Activated CD4-positive, alpha-beta T cell treated with anti-CD3 and anti-CD28 coated beads, Interleukin-2, amount 50 U/mL, for 1 hour (primary cell): ENCODE data around the gene ANG.
A peak's percentile ranks its signal among the peaks of the same experiment; 100 is the strongest.
"Not testable (repeated sequence)": the region's sequence is repeated elsewhere in the genome, so short reads cannot be mapped to it uniquely, and the experiment has no call there.

Source experiments
- DNase-seq: peaks from one replicate; pipeline ENCODE4 v3.0.0-alpha.2; 2020

Gene ANG

DNA sequence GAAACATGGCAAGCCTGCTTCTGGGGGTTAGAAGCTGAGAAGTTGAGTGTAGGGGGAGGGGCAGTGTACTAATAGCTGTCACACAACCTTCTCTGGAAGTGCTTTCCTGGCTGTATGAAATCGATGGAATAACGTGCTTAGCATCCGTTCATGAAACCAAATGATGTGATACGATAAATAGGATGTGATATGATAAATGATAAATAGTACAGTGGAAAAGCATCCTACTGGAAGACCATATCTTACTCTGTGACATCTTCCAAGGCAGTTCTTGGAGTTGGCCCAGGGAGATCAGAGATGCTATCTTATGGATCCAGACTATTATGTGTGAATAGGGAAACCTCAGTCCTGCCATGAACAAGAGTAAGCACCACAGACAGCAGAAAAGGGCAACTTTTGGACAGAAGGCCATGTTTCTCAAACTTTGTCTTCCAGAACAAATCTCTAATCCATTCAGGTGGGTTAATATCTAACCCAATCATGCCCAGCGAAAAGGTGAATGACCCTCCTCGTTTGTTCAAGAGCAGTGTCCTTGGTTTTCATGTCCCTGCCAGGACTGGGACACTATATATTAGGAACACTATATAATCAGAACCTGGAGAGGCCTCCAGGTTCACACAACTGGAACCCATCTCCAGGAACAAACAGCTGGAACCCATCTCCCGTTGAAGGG, at the start of gene ANG:
TSS of gene ANG (plus strand) at position 598 of the 673 bp plus-strand sequence. CDS start 4,801 bp downstream, outside the sequence.
- no peak for DNase-seq

DNA sequence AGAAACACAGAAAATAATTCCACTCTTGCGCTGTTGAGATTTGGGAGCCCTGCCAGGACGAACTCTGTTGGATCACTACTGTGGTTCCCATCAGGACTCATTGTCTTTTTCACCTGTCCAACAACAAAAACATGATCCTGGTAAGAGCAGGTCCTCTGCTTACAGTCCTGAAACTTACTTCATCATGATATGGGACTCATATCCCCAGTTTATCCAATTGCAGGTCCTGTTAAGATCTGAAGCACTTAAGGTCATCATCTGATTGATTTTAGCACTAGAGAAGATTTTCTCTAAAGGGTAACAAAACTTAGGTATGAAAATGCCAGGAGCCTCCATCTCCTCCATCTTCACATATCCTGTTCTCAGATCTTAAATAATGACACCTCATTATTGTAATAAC, 47.0 kb upstream of the ANG start, which contains the start of gene OR6S1:
TSS of gene OR6S1 (minus strand) at position 101 of the 400 bp plus-strand sequence. CDS start at position 101, 0 bp downstream.
- no peak for DNase-seq

DNA sequence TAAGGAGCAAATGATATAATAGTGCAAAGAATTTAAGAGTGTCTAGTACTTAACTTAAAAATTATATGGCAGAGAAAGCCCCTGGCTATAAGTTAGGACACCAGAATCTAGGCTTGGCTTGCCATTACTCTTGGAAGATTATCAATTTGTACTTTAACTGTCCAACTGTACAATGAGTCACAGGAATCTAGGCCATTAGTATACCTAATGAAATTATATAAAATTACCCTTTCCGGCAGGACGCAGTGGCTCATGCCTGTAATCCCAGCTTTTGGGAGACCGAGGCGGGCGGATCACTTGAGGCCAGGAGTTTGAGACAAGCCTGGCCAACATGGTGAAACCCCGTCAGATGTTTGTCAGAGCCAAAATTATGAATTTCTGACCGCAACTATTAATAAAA, 46.4 kb upstream of the ANG start:
- DNase-seq: no peak

DNA sequence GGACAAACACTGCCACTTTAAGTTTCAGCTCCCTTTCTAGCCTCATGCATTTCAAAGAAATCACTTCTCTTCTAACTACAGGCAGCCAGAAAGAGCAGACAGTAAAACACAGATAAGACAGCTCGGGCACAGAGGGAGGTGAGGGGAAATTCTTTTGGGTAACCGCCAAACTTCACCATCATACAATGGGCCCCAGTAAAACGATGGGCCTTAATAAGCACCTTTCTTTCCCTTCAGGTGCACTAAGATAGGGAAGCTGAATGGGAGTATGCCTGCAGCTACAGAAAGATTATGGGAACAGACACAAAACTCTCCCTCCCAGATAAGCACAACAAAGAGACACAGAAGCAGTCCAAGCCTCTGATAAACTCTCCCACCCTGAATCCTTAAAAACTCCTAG, 45.8 kb upstream of the ANG start:
- not testable (repeated sequence) for DNase-seq

DNA sequence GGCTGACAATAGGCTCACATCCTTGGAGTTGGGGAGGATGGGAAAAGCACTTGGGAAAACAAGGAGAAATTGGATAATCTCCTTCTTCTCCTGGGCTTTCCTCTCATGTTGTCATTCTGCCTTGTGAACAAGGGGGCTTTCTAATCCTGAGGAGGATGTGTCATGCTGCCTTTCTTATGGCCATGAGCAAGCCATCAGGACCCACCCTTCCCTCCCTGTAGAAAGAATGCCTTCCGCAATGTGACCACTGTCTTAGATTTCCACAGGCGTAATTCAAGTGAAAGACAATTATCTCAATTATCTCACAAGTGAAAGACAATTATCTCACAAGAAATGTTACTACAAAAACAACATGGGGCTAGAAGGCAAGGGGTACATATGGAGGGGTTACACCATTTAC, 44.0 kb upstream of the ANG start:
- DNase-seq: no peak

DNA sequence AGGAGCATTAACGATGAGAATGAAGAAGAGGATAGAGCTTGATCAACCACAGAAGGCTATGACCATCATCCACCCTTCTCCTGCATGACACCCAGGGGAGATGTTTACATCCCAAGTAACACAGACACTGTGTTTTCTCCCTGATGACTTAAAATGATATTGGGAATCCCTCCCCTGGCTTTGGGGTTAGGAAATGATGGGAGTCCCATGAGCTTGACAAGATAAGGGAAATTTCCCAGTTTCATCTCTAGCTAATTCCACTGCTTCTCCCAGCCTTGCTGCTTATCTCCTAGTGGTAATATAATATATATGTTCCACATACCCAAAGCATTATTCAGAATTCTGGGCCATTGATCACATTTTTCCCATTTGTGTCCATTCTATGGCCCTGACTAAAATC, 43.1 kb upstream of the ANG start:
- no peak for DNase-seq

DNA sequence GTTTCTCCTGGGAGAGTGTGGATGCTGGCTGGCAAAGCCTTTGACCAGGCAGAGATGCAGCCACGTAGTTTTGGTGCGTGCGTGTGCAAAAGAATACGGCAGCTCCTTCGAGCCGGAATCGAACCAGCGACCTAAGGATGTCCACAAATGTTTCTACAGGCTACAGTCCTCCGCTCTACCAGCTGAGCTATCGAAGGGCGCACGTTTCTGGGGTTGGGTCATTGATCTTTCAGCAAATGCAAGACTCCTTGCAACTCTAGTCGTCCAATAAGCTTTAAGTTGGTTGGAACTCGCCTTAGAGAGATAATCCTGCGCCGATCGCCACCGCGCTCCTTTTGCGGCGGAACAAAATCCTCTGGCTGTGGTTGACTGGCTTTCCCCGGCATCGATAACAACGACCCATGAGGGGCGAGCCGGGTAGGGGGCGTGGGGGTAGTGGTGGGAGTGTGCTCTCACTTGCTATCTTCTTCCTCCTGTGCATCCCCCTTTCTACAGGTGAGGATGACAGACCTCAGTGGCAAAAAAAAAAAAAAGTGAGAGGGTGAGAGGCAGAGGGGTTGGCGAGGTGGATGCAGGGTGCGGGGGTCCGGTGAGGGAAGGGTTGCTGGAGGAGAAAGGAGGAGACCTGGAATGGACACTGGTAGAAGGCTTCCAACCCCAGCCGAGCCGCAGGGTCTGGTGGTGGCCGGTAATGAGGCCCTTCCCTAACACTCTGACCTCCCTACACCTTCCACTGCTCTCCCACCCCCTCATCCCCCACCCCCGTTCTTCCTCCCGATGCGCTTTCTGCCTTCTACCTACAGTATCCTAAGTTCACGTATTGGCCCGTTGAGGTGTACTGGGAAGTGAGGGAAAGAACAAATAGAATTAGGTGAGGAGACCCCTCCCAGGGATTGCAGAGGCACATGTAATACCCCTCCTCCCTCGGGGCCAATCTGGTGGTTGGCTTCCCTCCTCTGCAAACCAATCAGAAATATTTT, 35.3 kb upstream of the ANG start:
- DNase-seq: peak; percentile 41

DNA sequence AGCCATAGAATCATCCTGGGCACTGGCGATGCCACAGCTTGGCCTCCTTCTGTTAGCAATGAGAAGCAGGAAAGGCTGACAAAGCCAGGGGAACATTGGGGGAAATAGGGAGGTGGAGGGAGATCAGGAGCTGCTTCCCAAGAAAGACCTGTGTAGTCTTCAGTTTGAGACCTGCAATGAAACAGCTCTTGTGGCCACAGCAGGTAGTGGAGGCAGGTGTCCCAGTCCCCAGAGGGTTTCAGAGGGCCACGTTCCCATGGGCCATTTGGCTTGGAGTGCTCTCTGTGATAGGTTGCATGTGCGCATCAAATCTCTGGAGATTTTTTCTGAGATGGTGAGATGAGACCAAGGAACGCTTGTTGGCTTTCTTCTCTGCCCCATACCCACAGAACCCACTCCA, 32.7 kb upstream of the ANG start:
- DNase-seq: no peak

DNA sequence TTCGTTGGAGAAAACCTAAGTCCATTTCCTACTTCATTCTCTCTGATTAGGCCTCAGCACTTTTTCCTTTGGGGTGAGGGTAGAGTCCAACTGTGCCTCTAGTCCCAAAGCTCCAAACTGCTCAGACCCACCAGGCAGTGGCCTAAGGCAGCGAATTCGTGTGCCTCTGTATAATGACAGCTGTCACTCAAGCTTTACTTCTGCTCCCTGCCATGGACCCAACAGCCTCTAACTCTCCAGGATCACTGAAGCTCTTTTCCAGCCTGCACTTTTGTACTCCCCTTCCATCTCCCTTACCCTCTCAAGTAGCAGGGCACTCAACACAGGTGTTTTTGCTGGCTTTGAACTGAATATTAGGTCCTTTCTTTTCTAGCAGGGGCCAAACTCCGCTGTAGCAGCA, 32.3 kb upstream of the ANG start:
- DNase-seq: no peak

DNA sequence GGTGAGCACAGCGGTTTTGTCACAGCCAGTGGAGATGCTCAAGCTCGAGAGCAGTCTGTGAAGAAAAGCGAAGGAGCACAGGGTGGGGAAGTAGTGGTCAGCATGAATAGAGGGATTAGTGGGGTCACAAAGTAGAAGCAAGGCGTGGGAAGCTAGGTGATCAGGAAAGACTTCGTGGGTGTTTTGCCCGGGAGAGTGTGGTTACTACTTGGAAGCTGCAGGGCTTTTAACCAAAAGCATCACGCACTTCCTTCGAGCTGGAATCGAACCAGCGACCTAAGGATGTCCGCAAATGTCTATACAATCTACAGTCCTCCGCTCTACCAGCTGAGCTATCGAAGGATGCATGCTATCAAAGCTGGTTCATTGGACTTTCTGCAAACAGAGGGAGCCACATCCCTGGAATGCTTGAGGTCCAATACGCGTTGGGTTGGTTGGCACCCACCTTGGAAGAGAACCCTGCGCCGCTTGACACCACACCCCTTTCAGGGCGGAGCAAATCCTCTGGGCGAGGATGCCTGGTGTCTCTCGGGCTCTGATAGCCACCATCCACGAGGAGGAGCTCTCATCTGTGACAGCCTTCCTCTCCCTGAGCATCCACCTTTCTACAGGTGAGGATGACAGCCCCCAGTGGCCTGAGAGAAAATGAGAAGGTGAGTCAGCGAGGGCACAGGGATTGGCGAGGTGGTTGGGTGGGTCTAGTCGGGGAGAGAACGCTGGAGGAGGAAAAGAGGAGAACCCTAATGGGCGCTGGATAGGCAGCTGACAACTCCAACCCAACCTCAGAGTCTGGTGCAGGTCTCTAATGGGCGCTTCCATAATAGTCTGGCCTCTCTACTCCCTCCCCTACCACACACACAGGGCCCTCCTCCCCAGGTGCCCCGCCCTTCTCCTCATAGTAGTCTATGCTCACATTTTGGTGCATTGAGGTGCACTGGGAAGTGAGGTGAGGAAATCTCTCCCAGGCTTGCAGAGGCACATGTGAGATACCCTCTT, 31.1 kb upstream of the ANG start:
- peak; percentile 34 for DNase-seq

DNA sequence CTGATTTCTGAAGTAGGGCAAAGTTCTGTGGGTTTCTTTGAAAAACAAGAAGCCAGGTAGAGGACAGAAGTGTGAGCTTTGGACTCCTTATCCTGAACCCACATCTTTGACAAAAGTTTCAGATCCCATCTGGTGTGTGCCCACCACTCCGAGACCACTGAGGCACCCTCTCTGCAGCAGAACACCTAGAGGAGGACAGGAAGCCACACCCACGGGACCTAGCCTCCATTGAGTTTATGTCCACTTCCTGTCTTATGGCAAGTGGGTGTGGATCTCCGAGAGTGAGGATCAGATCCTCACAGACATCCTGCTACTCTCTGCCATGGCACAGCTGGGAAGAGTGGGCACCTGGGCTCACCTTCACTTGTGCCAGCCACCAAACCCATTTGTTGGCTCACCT, 30.3 kb upstream of the ANG start:
- no peak for DNase-seq

DNA sequence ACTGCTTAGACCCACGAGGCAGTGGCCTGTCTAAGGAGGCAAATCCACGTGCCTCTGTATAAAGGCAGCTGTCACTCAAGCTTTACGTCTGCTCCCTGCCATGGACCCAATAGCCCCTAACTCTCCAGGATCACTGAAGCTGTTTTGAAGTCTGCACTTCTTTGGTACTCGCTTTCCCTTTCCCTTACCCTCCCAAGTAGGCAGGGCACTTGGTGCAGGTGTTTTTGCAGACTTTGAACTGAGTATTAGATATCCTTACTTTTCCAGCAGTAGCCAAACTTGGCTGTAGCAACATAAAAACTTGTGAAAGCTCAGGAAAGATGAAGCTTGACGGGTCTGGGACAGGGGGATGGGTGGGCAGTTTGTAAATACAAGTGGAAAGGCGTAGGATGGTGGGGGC, 29.2 kb upstream of the ANG start:
- no peak for DNase-seq

DNA sequence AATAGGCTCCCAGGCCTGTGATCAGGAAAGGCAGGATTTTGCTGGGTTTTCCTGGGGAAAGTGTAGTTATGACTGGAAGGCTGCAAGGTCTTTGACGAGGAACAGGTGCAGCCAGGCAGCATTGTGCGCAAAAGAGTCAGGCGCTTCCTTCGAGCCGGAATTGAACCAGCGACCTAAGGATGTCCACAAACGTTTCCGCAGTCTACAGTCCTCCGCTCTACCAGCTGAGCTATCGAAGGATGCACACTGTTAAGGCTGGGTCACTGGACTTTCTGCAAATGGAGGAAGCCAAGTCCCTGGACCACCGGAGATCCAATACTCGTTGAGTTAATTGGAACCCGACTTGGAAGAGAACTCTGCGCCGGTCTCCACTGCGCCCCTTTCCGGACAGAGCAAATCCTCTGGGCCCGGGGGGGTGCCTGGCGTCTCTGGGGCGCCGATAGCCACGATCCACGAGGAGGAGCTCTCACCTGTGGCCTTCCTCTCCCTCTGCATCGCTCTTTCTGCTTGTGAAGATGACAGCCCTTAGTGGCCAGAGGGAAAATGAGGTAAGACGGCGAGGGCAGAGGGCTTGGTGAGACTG, 28.7 kb upstream of the ANG start:
- DNase-seq: no peak

DNA sequence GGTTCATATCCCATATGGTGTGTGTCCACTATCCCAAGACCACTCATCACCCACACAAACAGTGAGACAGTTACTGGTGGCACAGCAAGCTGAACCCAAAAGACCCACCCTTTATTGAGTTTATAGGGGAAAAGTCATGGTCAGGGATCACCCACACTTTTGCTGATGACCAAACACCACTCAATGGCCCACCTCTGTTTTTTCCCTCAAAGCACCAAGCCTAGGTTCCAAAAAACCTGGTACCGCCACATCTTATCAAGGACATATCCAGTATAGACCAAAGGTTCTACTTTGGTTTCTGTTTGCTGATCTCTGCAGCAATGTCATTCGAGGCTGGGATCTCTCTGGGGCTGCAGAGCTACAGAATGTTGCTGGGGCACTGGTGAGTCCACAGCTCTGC, 27.4 kb upstream of the ANG start:
- DNase-seq: no peak

DNA sequence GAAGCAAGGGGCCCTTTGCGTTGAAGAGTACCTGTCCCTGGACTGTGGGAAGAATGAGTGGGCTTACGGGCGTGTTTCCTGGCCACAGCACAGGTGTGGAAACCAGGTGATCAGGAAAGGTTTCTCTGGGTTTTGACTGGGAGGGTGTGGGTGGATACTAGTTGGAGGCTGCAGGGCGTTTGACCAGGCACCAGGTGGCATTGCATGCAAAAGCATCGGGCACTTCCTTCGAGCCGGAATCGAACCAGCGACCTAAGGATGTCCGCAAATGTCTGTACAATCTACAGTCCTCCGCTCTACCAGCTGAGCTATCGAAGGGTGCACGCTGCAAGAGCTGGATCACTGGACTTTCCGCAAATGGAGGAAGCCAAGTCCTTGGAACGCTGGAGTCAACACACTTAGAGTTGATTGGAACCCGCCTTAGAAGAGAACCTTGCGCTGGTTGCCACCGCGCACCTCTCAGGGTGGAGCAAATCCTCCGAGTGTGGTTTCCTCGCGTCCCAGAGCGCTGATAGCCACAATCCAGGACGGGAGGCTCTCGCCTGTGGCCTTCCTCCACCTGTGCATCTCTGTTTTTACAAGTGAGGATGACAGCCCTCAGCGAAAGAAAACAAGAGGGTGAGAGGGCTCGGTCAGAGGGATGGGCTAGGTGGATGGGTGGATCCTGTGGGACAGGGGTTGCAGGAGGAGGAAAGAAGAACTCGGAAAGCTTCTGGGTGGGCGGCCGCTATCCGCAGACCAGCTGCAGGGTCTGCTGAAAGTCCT, 25.4 kb upstream of the ANG start:
- peak; percentile 76 for DNase-seq

DNA sequence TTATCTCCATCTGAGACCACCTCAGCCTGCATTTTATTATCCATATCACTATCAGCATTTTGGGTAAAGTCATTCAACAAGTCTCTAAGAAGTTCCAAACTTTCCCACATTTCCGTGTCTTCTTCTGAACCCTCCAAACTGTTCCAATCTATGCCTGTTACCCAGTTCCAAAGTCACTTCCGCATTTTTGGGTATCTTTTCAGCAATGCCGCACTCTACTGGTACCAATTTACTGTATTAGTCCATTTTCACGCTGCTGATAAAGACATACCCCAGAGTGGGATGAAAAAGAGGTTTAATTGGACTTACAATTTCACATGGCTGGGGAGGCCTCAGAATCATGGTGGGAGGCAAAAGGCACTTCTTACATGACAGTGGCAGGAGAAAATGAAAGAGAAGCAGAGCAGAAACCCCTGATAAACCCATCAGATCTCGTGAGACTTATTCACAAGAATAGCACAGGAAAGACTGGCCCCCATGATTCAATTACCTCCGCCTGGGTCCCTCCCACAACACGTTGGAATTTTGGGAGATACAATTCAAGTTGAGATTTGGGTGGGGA, 22.1 kb upstream of the ANG start:
- not testable (repeated sequence) for DNase-seq

DNA sequence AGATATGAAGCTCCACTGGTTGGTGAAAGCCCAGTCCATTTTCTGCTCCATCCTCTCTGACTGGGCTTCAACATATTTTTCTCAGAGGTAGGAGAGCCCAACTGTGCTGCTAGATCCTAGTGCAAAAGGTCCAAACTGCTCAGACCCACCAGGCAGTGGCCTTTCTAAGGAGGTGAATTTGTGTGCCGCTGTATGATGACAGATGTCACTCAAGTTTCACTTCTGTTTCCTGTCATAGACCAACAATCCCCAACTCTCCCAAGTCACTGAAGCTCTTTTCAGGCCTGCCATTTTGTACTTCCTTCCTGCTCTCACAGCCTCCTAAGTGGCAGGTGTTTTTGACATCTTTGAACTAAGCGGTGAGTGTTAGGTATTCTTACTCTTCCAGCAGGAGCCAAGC, 20.6 kb upstream of the ANG start:
- DNase-seq: no peak

DNA sequence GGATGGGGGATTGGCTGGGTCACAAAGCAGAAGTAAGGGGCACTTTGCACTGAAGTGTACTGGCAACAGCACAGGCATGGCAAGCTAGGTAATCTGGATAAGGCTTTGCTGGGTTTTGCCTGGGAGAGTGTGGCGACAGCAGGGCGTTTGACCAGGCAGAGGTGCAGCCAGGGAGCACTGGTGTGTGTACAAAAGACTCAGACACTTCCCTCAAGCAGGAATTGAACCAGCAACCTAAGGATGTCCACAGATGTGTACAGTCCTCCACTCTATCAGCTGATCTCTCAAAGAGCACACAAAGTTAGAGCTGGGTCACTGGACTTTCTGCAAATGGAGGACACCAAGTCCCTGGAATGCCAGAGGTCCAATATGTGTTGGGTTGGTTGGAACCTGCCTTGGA, 19.6 kb upstream of the ANG start:
- DNase-seq: no peak

DNA sequence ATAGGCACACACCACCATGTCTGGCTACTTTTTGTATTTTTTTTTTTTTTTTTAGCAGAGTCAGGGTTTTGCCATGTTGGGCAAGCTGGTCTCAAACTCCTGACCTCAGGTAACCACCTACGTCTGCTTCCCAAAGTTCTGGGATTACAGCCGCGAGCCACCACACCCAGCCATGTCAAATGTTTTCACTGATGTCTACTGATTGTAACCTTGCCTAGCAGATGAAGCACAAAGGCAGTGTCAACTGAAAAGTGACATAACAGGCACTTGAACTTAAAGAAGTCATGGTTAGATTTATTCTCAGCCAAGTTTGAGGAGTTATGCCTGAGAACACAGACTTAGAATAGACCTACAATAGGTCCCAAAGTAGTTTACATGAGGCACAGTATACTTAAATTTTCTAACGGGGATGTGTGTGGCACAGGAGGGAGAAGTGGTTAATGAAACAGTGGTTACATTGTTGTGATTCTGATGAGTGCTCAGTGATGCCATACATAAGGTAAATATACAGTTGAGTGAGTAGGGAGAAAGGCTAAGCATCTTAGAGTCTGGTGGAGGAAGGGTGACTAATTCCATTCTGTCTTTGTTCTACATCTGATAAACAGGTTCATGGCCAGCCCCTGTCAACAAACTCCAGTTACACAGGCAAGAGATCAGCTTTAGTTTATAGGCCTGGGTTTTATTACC, 16.8 kb upstream of the ANG start:
- DNase-seq: no peak

DNA sequence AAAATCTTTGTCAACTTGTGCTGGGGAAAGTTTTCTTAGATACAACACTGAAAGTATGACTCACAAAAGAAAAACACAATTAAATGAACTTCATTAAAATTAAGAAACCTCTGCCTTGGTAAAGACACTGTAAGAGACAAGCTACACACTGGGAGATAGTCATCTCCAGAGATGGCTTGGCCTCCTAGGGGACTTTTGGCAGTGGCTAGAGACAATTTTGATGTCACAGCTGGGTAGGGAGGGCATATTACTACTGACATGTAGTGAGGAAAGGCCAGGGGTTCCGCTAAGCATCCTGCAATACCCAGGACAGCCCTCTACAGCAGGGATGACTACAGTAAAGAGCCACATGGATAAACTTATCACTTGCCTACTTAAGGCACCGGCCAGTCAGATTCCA, 12.9 kb upstream of the ANG start:
- no peak for DNase-seq

DNA sequence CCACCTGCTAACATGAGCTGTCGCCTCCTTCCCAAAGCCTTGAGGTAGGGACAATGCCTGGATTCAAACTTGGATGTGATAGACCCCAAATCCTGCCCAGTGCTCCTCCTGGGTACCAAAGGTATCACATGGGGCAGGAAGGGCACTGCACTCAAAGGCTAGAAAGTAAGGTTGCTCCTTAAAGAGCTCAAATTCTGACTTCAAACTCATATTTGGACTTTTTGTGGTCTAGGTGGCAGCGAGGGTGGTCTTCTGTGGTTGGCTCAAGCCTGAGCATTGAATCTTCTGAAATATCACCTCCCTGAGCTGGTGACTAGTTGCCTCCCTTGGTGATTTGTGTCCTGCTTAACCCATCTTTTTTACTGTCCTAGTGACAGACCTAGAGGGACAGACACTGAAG, 12.5 kb upstream of the ANG start:
- no peak for DNase-seq
